ENCODE measurements around the gene MAEA.

Gene MAEA

GRCh38 chr4:1246901-1247863 is 42.5 kb upstream of the MAEA start:
- H3K27me3 Mint-ChIP-seq, result no peaks in the 10 kb centered on the region
- H3K4me3 Mint-ChIP-seq, result peak overlapping the region; percentile 88
- peaks cover 72% of the 10 kb centered on the region for H3K4me1 Mint-ChIP-seq (ENCODE audit: low read depth)
- H3K9me3 Mint-ChIP-seq, result no peaks in the 10 kb centered on the region
- H3K27ac Mint-ChIP-seq, result peak overlapping the region; percentile 89
- peaks cover 15% of the 10 kb centered on the region for H3K36me3 Mint-ChIP-seq (ENCODE audit: low read depth)

GRCh38 chr4:1247864-1248244 is 41.8 kb upstream of the MAEA start:
- Mint-ChIP-seq H3K4me3 (peak overlapping the region; percentile 88), H3K36me3 (ENCODE audit: low read depth) (peaks cover 20% of the 10 kb centered on the region)

GRCh38 chr4:1248245-1249147 is 41.2 kb upstream of the MAEA start, which contains the start of gene CTBP1:
Gene CTBP1, minus strand, starts transcription at chr4:1249130. Its CDS starts 7,799 bp downstream, at chr4:1241331.
- H3K36me3 Mint-ChIP-seq (ENCODE audit: low read depth), result peaks cover 26% of the 10 kb centered on the region
- no peaks in the 10 kb centered on the region for H3K9me3 Mint-ChIP-seq
- peak within 1 kb of the TSS; percentile 89 for H3K4me3 Mint-ChIP-seq
- peak within 1 kb of the TSS; percentile 96 for H3K27ac Mint-ChIP-seq
- H3K27me3 Mint-ChIP-seq, result no peaks in the 10 kb centered on the region
- H3K4me1 Mint-ChIP-seq (ENCODE audit: low read depth), result peaks cover 72% of the 10 kb centered on the region

More at GRCh38 chr4:1247864-1248244, 41.8 kb upstream of the MAEA start:
- H3K4me1 Mint-ChIP-seq (ENCODE audit: low read depth), result peaks cover 71% of the 10 kb centered on the region
- H3K9me3 Mint-ChIP-seq, result no peaks in the 10 kb centered on the region
- peak overlapping the region; percentile 89 for H3K27ac Mint-ChIP-seq
- no peaks in the 10 kb centered on the region for H3K27me3 Mint-ChIP-seq

- no peaks in the 10 kb centered on the region for H3K27me3 Mint-ChIP-seq
- peaks cover 72% of the 10 kb centered on the region for H3K4me1 Mint-ChIP-seq (ENCODE audit: low read depth)
- H3K4me3 Mint-ChIP-seq, result peak overlapping the region; percentile 89
- peaks cover 31% of the 10 kb centered on the region for H3K36me3 Mint-ChIP-seq (ENCODE audit: low read depth)
- H3K27ac Mint-ChIP-seq, result peak overlapping the region; percentile 96
- H3K9me3 Mint-ChIP-seq, result peaks cover 3% of the 10 kb centered on the region
Measured at GRCh38 chr4:1249148-1249730, 40.5 kb upstream of the MAEA start.

GRCh38 chr4:1249731-1250526 is 39.8 kb upstream of the MAEA start:
- Mint-ChIP-seq H3K9me3 (peaks cover 9% of the 10 kb centered on the region), H3K27ac (peak overlapping the region; percentile 96), H3K4me3 (peak overlapping the region; percentile 89), H3K36me3 (ENCODE audit: low read depth) (peaks cover 37% of the 10 kb centered on the region), H3K4me1 (ENCODE audit: low read depth) (peaks cover 72% of the 10 kb centered on the region), H3K27me3 (no peaks in the 10 kb centered on the region)

- Mint-ChIP-seq H3K36me3 (ENCODE audit: low read depth) (peaks cover 37% of the 10 kb centered on the region), H3K4me3 (peak overlapping the region; percentile 89)
Measured at GRCh38 chr4:1250527-1250812, 39.2 kb upstream of the MAEA start.

GRCh38 chr4:1250921-1251772 is 38.5 kb upstream of the MAEA start:
- peaks cover 42% of the 10 kb centered on the region for H3K36me3 Mint-ChIP-seq (ENCODE audit: low read depth)
- H3K4me1 Mint-ChIP-seq (ENCODE audit: low read depth), result peaks cover 72% of the 10 kb centered on the region

More at GRCh38 chr4:1250527-1250812, 39.2 kb upstream of the MAEA start:
- Mint-ChIP-seq H3K27me3 (no peaks in the 10 kb centered on the region), H3K9me3 (peaks cover 9% of the 10 kb centered on the region), H3K4me1 (ENCODE audit: low read depth) (peaks cover 72% of the 10 kb centered on the region), H3K27ac (peak overlapping the region; percentile 96)

GRCh38 chr4:1251773-1252066 is 38.0 kb upstream of the MAEA start:
- peaks cover 21% of the 10 kb centered on the region for H3K9me3 Mint-ChIP-seq
- peaks cover 70% of the 10 kb centered on the region for H3K4me1 Mint-ChIP-seq (ENCODE audit: low read depth)
- no peak overlapping the region for H3K27ac Mint-ChIP-seq
- peaks cover 42% of the 10 kb centered on the region for H3K36me3 Mint-ChIP-seq (ENCODE audit: low read depth)
- no peaks in the 10 kb centered on the region for H3K27me3 Mint-ChIP-seq
- H3K4me3 Mint-ChIP-seq, result peak overlapping the region; percentile 89

More at GRCh38 chr4:1250921-1251772, 38.5 kb upstream of the MAEA start:
- H3K27me3 Mint-ChIP-seq, result no peaks in the 10 kb centered on the region
- peak overlapping the region; percentile 96 for H3K27ac Mint-ChIP-seq
- peak overlapping the region; percentile 89 for H3K4me3 Mint-ChIP-seq
- H3K9me3 Mint-ChIP-seq, result peaks cover 15% of the 10 kb centered on the region

- Mint-ChIP-seq H3K4me3 (no peak overlapping the region), H3K27me3 (no peaks in the 10 kb centered on the region), H3K36me3 (ENCODE audit: low read depth) (peaks cover 42% of the 10 kb centered on the region), H3K27ac (no peak overlapping the region), H3K4me1 (ENCODE audit: low read depth) (peaks cover 69% of the 10 kb centered on the region), H3K9me3 (peaks cover 21% of the 10 kb centered on the region)
Measured at GRCh38 chr4:1252928-1253492, 36.7 kb upstream of the MAEA start.

GRCh38 chr4:1253831-1254230 is 35.9 kb upstream of the MAEA start:
- no peaks in the 10 kb centered on the region for H3K27me3 Mint-ChIP-seq
- H3K9me3 Mint-ChIP-seq, result peaks cover 25% of the 10 kb centered on the region
- peaks cover 76% of the 10 kb centered on the region for H3K4me1 Mint-ChIP-seq (ENCODE audit: low read depth)
- H3K36me3 Mint-ChIP-seq (ENCODE audit: low read depth), result peaks cover 42% of the 10 kb centered on the region
- peak overlapping the region; percentile 72 for H3K27ac Mint-ChIP-seq
- H3K4me3 Mint-ChIP-seq, result no peak overlapping the region

- H3K36me3 Mint-ChIP-seq (ENCODE audit: low read depth), result peaks cover 42% of the 10 kb centered on the region
- peaks cover 81% of the 10 kb centered on the region for H3K4me1 Mint-ChIP-seq (ENCODE audit: low read depth)
- H3K27ac Mint-ChIP-seq, result no peak overlapping the region
- H3K27me3 Mint-ChIP-seq, result no peaks in the 10 kb centered on the region
- peaks cover 25% of the 10 kb centered on the region for H3K9me3 Mint-ChIP-seq
- H3K4me3 Mint-ChIP-seq, result no peak overlapping the region
Measured at GRCh38 chr4:1255151-1255550, 34.5 kb upstream of the MAEA start.

GRCh38 chr4:1255699-1256098 is 34.0 kb upstream of the MAEA start:
- H3K4me1 Mint-ChIP-seq (ENCODE audit: low read depth), result peaks cover 80% of the 10 kb centered on the region
- H3K36me3 Mint-ChIP-seq (ENCODE audit: low read depth), result peaks cover 42% of the 10 kb centered on the region
- no peak overlapping the region for H3K4me3 Mint-ChIP-seq
- peaks cover 25% of the 10 kb centered on the region for H3K9me3 Mint-ChIP-seq
- H3K27ac Mint-ChIP-seq, result peak overlapping the region; percentile 75
- no peaks in the 10 kb centered on the region for H3K27me3 Mint-ChIP-seq

GRCh38 chr4:1258457-1258856 is 31.2 kb upstream of the MAEA start:
- Mint-ChIP-seq H3K36me3 (ENCODE audit: low read depth) (peaks cover 16% of the 10 kb centered on the region), H3K4me3 (no peak overlapping the region), H3K27ac (no peak overlapping the region), H3K27me3 (no peaks in the 10 kb centered on the region), H3K4me1 (ENCODE audit: low read depth) (peaks cover 57% of the 10 kb centered on the region), H3K9me3 (peaks cover 25% of the 10 kb centered on the region)
